HepG2 (cell line): ENCODE data around the gene PDE9A. TPM values are rescaled to one million over a fixed set of nuclear protein-coding genes. Genes with fewer than 3 reads are reported as not detected.

ENCODE experiments used
- ATAC-seq: fragments of 200-7000 bp; cut with Tn5 transposase; 3 replicates; pipeline ENCODE4 v1.9.1; 2020; ENCODE audit warnings: mild to moderate bottlenecking, moderate library complexity
- BruUV-seq: library from RNA; stranded (reverse); fragments of 400-500 nt; replicated peaks from 2 replicates; lab custom pipeline; 2021; lab: Mats Ljungman, UMichigan
- CTCF ChIA-PET: fragments of 300-600 bp; formaldehyde crosslinking; extraction: SDS; loops from one replicate; lab custom pipeline; 2021; ENCODE audit warnings: low total read pairs, inconsistent platforms, low intra/inter-chr PET ratio; lab: Yijun Ruan, JAX
- POLR2A ChIA-PET: fragments of 350-600 bp; sonication (Branson Sonifier 250); formaldehyde crosslinking; loops from one replicate; lab custom pipeline; 2020; ENCODE audit warnings: antibody characterized with exemption, inconsistent platforms; lab: Yijun Ruan, JAX
- DNase-seq: peaks from one replicate; pipeline ENCODE4 v3.0.0-alpha.2; 2015; ENCODE audit warnings: low spot score
- FAIRE-seq: peaks from 3 replicates; lab custom pipeline; 2011; peaks lifted over from hg19 to GRCh38; lab: Jason Lieb, UNC
- H2AFZ ChIP-seq: one replicate; pipeline ENCODE4 v1.6.1; 2011; ENCODE audit warnings: low read length, inconsistent platforms
- H3K27ac ChIP-seq: fragments of 300-600 bp; 3 replicates; pipeline ENCODE4 v1.8.0; 2011; ENCODE audit warnings: mixed run types, mild to moderate bottlenecking, mixed read lengths, low read length, inconsistent platforms; ENCODE audit not compliant: insufficient read depth; ENCODE audit errors: extremely low read length
- H3K27me3 ChIP-seq, 2 experiments: fragments of 200-600 bp in 1 of 2; 2 replicates in 1 of 2; 3 replicates in 1 of 2; pipeline versions ENCODE4 v1.6.0 to v1.8.0; 2011; ENCODE audit warnings: low read length in 2 of 2, mild to moderate bottlenecking in 2 of 2, moderate library complexity in 2 of 2, inconsistent platforms in 1 of 2; ENCODE audit not compliant: insufficient read depth in 2 of 2, control insufficient read depth in 1 of 2
- H3K36me3 ChIP-seq, 2 experiments: fragments of 200-600 bp in 1 of 2; replicated peaks in 1 of 2; 2 replicates in 1 of 2; 3 replicates in 1 of 2; pipeline versions ENCODE4 v1.5.1 to v1.8.0; 2011; ENCODE audit warnings: low read length in 2 of 2, inconsistent platforms in 1 of 2; ENCODE audit not compliant: insufficient read depth in 2 of 2, control insufficient read depth in 1 of 2
- H3K4me1 ChIP-seq: 2 replicates; pipeline ENCODE4 v1.5.1; 2012; ENCODE audit warnings: low read length, inconsistent platforms; ENCODE audit not compliant: insufficient read depth
- H3K4me2 ChIP-seq: 2 replicates; pipeline ENCODE4 v1.6.0; 2011; ENCODE audit warnings: low read depth, low read length, inconsistent platforms
- H3K4me3 ChIP-seq, 3 experiments: fragments of 200-600 bp in 1 of 3; sonication (generic), shearing (Covaris generic) in 1 of 3; replicated peaks in 1 of 3; 2 replicates each; pipeline ENCODE4 v1.5.1; 2011 to 2016; ENCODE audit warnings: low read length in 3 of 3, inconsistent platforms in 2 of 3, low read depth in 2 of 3, mild to moderate bottlenecking in 2 of 3, control low read depth in 1 of 3, mixed read lengths in 1 of 3; ENCODE audit not compliant: insufficient read depth in 1 of 3
- H3K79me2 ChIP-seq: one replicate; pipeline ENCODE4 v1.6.1; 2011; ENCODE audit warnings: low read length, inconsistent platforms; ENCODE audit not compliant: insufficient read depth
- H3K9ac ChIP-seq: 2 replicates; pipeline ENCODE4 v1.6.0; 2011; ENCODE audit warnings: mild to moderate bottlenecking, low read depth, low read length, inconsistent platforms; ENCODE audit not compliant: insufficient read depth
- H3K9me3 ChIP-seq: 2 replicates; pipeline ENCODE4 v1.5.1; 2012; ENCODE audit warnings: mild to moderate bottlenecking, low read length
- H4K20me1 ChIP-seq: 2 replicates; pipeline ENCODE4 v1.6.0; 2011; ENCODE audit warnings: inconsistent platforms, mild to moderate bottlenecking, low read length, moderate library complexity; ENCODE audit not compliant: insufficient read depth
- ARID5B ChIP-seq: IDR thresholded peaks from 2 replicates; pipeline ENCODE4 v1.4.0; 2020; ENCODE audit warnings: mild to moderate bottlenecking, missing genetic modification reagents
- ASH2L ChIP-seq: fragments of 300-600, 200-600 bp; sonication (generic); IDR thresholded peaks from 2 replicates; pipeline ENCODE4 v1.7.0; 2017; ENCODE audit warnings: low read depth, mild to moderate bottlenecking, moderate library complexity, mixed read lengths, low read length; ENCODE audit not compliant: insufficient read length
- ATF1 ChIP-seq: IDR thresholded peaks from 2 replicates; pipeline ENCODE4 v1.6.1; 2016; ENCODE audit warnings: mild to moderate bottlenecking, control low read depth
- WGBS: methylation state at CpG from one replicate; pipeline ENCODE4 v1.1.6; 2017; ENCODE audit warnings: low lambda C conversion rate; 5-methylcytosine and 5-hydroxymethylcytosine counted together
- in situ Hi-C: cut with HindIII; loops from 2 replicates; pipeline ENCODE4 v1.10.0; 2017; ENCODE audit warnings: low pct_unique_long_range_greater_than_20kb; ENCODE audit not compliant: extremely low pct_ligation_motif_present
- intact Hi-C: fragments of 100-400 bp; cut with micrococcal nuclease; formaldehyde crosslinking; loops from one replicate; pipeline ENCODE4 v1.10.0; 2022; ENCODE audit not compliant: unreplicated experiment
- polyA plus RNA-seq, 8 experiments: library from polyadenylated mRNA; depleted of rRNA in 3 of 8; stranded (reverse) in 7 of 8; unstranded in 1 of 8; fragments of >200 nt; fragmentation: Illumina TruSeq in 4 of 8; extraction: Trizol in 4 of 8; gene quantifications; 2 replicates each; pipeline versions ENCODE4 v1.2.1 to v1.2.3, GENCODE V29; 2011 to 2016; ENCODE audit warnings: low read depth in 4 of 8, missing spikeins in 1 of 8, mixed read lengths in 1 of 8; ENCODE audit not compliant: insufficient read depth in 1 of 8
- total RNA-seq, 5 experiments: library from RNA; depleted of rRNA; stranded (reverse); fragments of >200 nt; fragmentation: Illumina TruSeq; extraction: Trizol; gene quantifications; 2 replicates each; pipeline ENCODE4 v1.2.3, GENCODE V29; 2016; ENCODE audit warnings: low read depth in 1 of 5

Gene PDE9A
- total and polyA plus RNA-seq, 2 of the 13 experiments (the other 11 are each of a cell fraction or from before 2014, with no cell fraction given), result 4.6 to 19.7 TPM

DNA sequence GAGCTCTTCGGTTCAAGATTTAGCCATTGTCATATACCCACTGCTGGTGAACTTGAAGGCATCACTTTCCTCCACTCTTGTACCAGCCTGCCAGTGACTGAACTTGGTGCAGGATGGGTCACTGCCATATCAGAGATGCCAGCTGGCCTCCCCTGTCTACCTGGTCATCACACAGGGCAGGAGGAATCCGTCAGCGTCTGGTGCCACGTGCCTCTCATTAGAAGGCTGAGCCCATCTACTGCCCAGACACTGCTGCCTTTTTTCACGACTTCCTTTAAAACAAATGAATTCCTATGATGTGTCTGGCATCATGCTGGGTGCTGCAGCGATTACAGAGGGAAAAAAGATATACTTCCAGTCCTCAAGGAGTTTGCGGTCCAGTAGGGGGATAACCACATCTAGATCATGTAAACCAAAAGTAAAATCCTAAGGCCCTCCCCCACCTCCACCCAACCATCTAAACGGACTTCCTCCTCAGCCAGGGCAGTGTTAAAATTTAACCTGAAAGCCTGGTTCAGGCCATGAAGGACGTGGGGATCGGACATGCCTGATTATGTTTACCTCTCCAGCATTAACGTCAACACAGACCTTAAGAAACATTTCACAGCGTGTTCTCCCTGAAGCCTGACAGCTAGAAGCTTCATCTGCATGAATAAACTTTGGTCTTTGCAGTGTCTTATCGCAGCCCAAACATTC is 29.2 kb upstream of the PDE9A start (continued):
- peak; percentile 41; the same call in 1 of the 2 replicates for TF ChIP-seq ARID5B (CRISPR knock-in tag)

GRCh38 chr21:42624936-42625335 is 28.5 kb upstream of the PDE9A start:
- CTCF ChIA-PET, result no interaction called here

More at GRCh38 chr21:42624936-42625335, 28.5 kb upstream of the PDE9A start:
- Histone ChIP-seq H4K20me1 (no peaks in the 10 kb centered on the region), H3K4me1 (peaks cover 54% of the 10 kb centered on the region), H3K9ac (no peak overlapping the region), H3K27ac (no peak overlapping the region), H3K4me3 (peak overlapping the region in 1 of 3 experiments; percentile 35; a peak in 1 of 6 replicates), H3K9me3 (no peaks in the 10 kb centered on the region), H3K4me2 (peak overlapping the region; percentile 52), H3K27me3 (peaks cover under 1 to 3% of the 10 kb centered on the region in 2 experiments; a peak in 2 of 5 replicates), H3K36me3 (no peaks in the 10 kb centered on the region), H2AFZ (peak overlapping the region; percentile 48), H3K79me2 (no peaks in the 10 kb centered on the region)
- ATAC-seq, result no peak
- POLR2A ChIA-PET, result interaction anchor here (1.4 kb wide), 1 partner anchor 10 kb away, joined by 3 read pairs; no protein-coding TSS in a partner anchor
- FAIRE-seq, result no peak
- no TSS peak for BruUV-seq
- intact Hi-C loops (no loop called here), in situ Hi-C loops (no loop called here)
- 0 out of 2 replicates have a peak, but pooled peaks have one; percentile 0 for TF ChIP-seq ATF1
- no peak for TF ChIP-seq ASH2L
- WGBS, result 69% methylated on average over 6 of the region's 6 CpGs
- DNase-seq, result no peak
